ENCODE measurements around the gene BSN.

DNA sequence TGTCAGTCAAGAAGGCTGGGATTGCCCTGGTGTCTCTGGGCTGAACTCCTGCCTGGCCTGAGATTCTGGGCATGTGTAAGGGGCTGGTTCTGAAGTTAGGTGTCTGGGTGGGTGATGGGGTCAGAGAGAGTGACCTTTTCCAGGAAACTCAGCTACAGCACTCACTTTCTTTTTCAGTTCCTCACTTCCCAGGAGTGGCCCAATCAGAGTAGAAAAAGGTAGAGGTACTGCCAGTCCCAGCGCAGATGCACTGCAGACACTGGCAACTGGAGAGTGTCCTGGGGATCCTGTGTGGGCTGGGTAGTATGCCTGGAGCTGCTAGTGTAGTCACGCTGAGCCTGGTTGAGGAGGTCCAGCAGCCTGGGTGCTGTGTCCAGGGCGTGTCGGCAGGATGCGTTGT, 73.4 kb downstream of the BSN start:
- TF ChIP-seq, protein P1, sequence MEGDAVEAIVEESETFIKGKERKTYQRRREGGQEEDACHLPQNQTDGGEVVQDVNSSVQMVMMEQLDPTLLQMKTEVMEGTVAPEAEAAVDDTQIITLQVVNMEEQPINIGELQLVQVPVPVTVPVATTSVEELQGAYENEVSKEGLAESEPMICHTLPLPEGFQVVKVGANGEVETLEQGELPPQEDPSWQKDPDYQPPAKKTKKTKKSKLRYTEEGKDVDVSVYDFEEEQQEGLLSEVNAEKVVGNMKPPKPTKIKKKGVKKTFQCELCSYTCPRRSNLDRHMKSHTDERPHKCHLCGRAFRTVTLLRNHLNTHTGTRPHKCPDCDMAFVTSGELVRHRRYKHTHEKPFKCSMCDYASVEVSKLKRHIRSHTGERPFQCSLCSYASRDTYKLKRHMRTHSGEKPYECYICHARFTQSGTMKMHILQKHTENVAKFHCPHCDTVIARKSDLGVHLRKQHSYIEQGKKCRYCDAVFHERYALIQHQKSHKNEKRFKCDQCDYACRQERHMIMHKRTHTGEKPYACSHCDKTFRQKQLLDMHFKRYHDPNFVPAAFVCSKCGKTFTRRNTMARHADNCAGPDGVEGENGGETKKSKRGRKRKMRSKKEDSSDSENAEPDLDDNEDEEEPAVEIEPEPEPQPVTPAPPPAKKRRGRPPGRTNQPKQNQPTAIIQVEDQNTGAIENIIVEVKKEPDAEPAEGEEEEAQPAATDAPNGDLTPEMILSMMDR (IDR thresholded peaks at IDR 0.05) = no peak
- no peak for TF ChIP-seq POLR2A (IDR thresholded peaks at IDR 0.05)

All from heart left ventricle (tissue), 13 donors.